ENCODE measurements around the gene SAP25. TPM values are rescaled to one million over a fixed set of nuclear protein-coding genes. Genes with fewer than 3 reads are reported as not detected.
"Not testable (repeated sequence)": the region's sequence is repeated elsewhere in the genome, so short reads cannot be mapped to it uniquely, and the experiment has no call there.

Gene SAP25
- total and polyA plus RNA-seq, 2 of the 8 experiments (the other 6 are each of a cell fraction or from before 2014, with no cell fraction given), result 3.6 to 5.8 TPM

GRCh38 chr7:100523192-100523591 is 50.5 kb downstream of the SAP25 start:
- H3K27ac ChIP-seq (ENCODE audit: low read depth, low read length); H3K79me2 ChIP-seq (ENCODE audit: control insufficient read depth in 1 of 2, insufficient read depth in 2 of 2, low read length in 2 of 2); H2BK15ac ChIP-seq (ENCODE audit: low read length); H2BK12ac ChIP-seq (ENCODE audit: low read depth, low read length); H4K5ac ChIP-seq (ENCODE audit: insufficient read length, low read depth, low read length); H3K56ac ChIP-seq (replicated peaks; ENCODE audit: insufficient read length, low read depth, low read length); H2BK20ac ChIP-seq (ENCODE audit: low read length); H2AK5ac ChIP-seq (ENCODE audit: low read depth, low read length); H2AFZ ChIP-seq (ENCODE audit: low read length); DNase-seq (ENCODE audit: low read depth in 1 of 2, low spot score in 2 of 2); FAIRE-seq; H3K18ac ChIP-seq (ENCODE audit: extremely low read depth, low read length); H3K4me2 ChIP-seq (ENCODE audit: insufficient read depth in 1 of 2, low read depth in 2 of 2, low read length in 2 of 2); H3K23ac ChIP-seq (ENCODE audit: insufficient read length); H3K23me2 ChIP-seq (ENCODE audit: low read depth, low read length); CTCF ChIA-PET (ENCODE audit: partially characterized antibody); H3K9ac ChIP-seq (replicated peaks in 1 of 4; ENCODE audit: extremely low read depth in 1 of 4, low read depth in 3 of 4, low read length in 3 of 4); POLR2A ChIA-PET (ENCODE audit: partially characterized antibody); H4K20me1 ChIP-seq (replicated peaks in 1 of 2; ENCODE audit: control insufficient read depth in 1 of 2, insufficient read depth in 2 of 2, low read length in 2 of 2); H3K4ac ChIP-seq (replicated peaks; ENCODE audit: insufficient read length, low read depth, low read length); H2BK5ac ChIP-seq (ENCODE audit: low read depth, low read length); H3K4me1 ChIP-seq (replicated peaks in 1 of 4; ENCODE audit: control insufficient read depth in 3 of 4, insufficient read depth in 4 of 4, low read length in 3 of 4); H4K8ac ChIP-seq (ENCODE audit: extremely low read depth, insufficient read depth, low read length); H3K14ac ChIP-seq (ENCODE audit: insufficient read length); H4K91ac ChIP-seq (replicated peaks; ENCODE audit: insufficient read length, low read length); H3K36me3 ChIP-seq (ENCODE audit: control insufficient read depth in 2 of 4, insufficient read depth in 4 of 4, low read length in 3 of 4); H3K4me3 ChIP-seq (ENCODE audit: extremely low read depth in 1 of 4, insufficient read depth in 2 of 4, low read depth in 3 of 4, low read length in 4 of 4); H3K79me1 ChIP-seq (ENCODE audit: low read depth, low read length); H2BK120ac ChIP-seq (replicated peaks; ENCODE audit: low read depth, low read length); H3K27me3 ChIP-seq (replicated peaks in 1 of 4; ENCODE audit: control insufficient read depth in 3 of 4, extremely low read depth in 1 of 4, insufficient read depth in 3 of 4, low read length in 3 of 4): not testable (repeated sequence)
- peaks cover 0 to 11% of the 10 kb centered on the region in 2 experiments; a peak in 2 of 4 replicates for H3K9me3 ChIP-seq (ENCODE audit: insufficient read depth in 2 of 2, low read depth in 1 of 2, low read length in 1 of 2)
- no CpG with 5 or more reads among the region's 34 CpGs for WGBS, 2 experiments (ENCODE audit: extremely low coverage in 1 of 2, insufficient coverage in 1 of 2, insufficient read length in 1 of 2, insufficient replicate concordance in 2 of 2, low coverage in 1 of 2, low lambda C conversion rate in 2 of 2, missing lambda C conversion rate in 1 of 2)

Small RNA genes lying within 50 kb of the gene (small RNA-seq; reads per million reads assigned to genes)
- gene RN7SL416P (ENCODE audit: insufficient read depth) (not detected), gene SAP25 (ENCODE audit: insufficient read depth) (not detected)

Other genes with a start within 250 kb of the SAP25 start
- 32.2 and 34.4 TPM in 2 replicates for gene PILRB, start 215.8 kb downstream of the SAP25 start, total RNA-seq (2021; fragmentation: NEBNext Ultra II Directional; extraction: Animal tissue kit (Norgen Biotek cat#: 25700))
- 49.9 and 66.4 TPM in 2 replicates for gene PILRB, start 215.8 kb downstream of the SAP25 start, polyA plus RNA-seq (2011; rRNA removed)
- 7.3 and 7.6 TPM in 2 replicates for gene PILRA, start 200.4 kb downstream of the SAP25 start, total RNA-seq (2021; fragmentation: NEBNext Ultra II Directional; extraction: Animal tissue kit (Norgen Biotek cat#: 25700))
- gene PILRA, start 200.4 kb downstream of the SAP25 start, polyA plus RNA-seq (2011; rRNA removed), result 10.6 and 14.6 TPM in 2 replicates
- 1.4 and 2.7 TPM in 2 replicates for gene ZCWPW1, start 145.2 kb downstream of the SAP25 start, total RNA-seq (2021; fragmentation: NEBNext Ultra II Directional; extraction: Animal tissue kit (Norgen Biotek cat#: 25700))
- gene ZCWPW1, start 145.2 kb downstream of the SAP25 start, polyA plus RNA-seq (2011; rRNA removed), result 0.51 and 0.75 TPM in 2 replicates
- gene MEPCE, start 144.1 kb downstream of the SAP25 start, total RNA-seq (2021; fragmentation: NEBNext Ultra II Directional; extraction: Animal tissue kit (Norgen Biotek cat#: 25700)), result 48.8 and 51.2 TPM in 2 replicates
- 22.8 and 25.8 TPM in 2 replicates for gene MEPCE, start 144.1 kb downstream of the SAP25 start, polyA plus RNA-seq (2011; rRNA removed)
- 53.8 and 58.2 TPM in 2 replicates for gene PPP1R35, start 137.4 kb downstream of the SAP25 start, total RNA-seq (2021; fragmentation: NEBNext Ultra II Directional; extraction: Animal tissue kit (Norgen Biotek cat#: 25700))
- gene PPP1R35, start 137.4 kb downstream of the SAP25 start, polyA plus RNA-seq (2011; rRNA removed), result 52.3 and 78.4 TPM in 2 replicates
- 0.33 TPM in 1 of 2 replicates, not detected in the other for gene SPACDR, start 109.6 kb downstream of the SAP25 start, total RNA-seq (2021; fragmentation: NEBNext Ultra II Directional; extraction: Animal tissue kit (Norgen Biotek cat#: 25700))
- gene SPACDR, start 109.6 kb downstream of the SAP25 start, polyA plus RNA-seq (2011; rRNA removed), result 0.26 and 0.31 TPM in 2 replicates
- gene TSC22D4, start 94.7 kb downstream of the SAP25 start, total RNA-seq (2021; fragmentation: NEBNext Ultra II Directional; extraction: Animal tissue kit (Norgen Biotek cat#: 25700)), result 20.3 and 24.1 TPM in 2 replicates
- gene TSC22D4, start 94.7 kb downstream of the SAP25 start, polyA plus RNA-seq (2011; rRNA removed), result 13.2 and 22.4 TPM in 2 replicates
- 4.5 and 4.6 TPM in 2 replicates for gene NYAP1, start 90.0 kb downstream of the SAP25 start, total RNA-seq (2021; fragmentation: NEBNext Ultra II Directional; extraction: Animal tissue kit (Norgen Biotek cat#: 25700))
- 1.9 and 5.0 TPM in 2 replicates for gene NYAP1, start 90.0 kb downstream of the SAP25 start, polyA plus RNA-seq (2011; rRNA removed)
- 7.6 TPM in 2 replicates for gene AGFG2, start 34.7 kb downstream of the SAP25 start, total RNA-seq (2021; fragmentation: NEBNext Ultra II Directional; extraction: Animal tissue kit (Norgen Biotek cat#: 25700))
- 11.2 and 15.9 TPM in 2 replicates for gene AGFG2, start 34.7 kb downstream of the SAP25 start, polyA plus RNA-seq (2011; rRNA removed)
- 34.5 and 36.6 TPM in 2 replicates for gene LRCH4, start 12.2 kb upstream of the SAP25 start, total RNA-seq (2021; fragmentation: NEBNext Ultra II Directional; extraction: Animal tissue kit (Norgen Biotek cat#: 25700))
- gene LRCH4, start 12.2 kb upstream of the SAP25 start, polyA plus RNA-seq (2011; rRNA removed), result 15.5 and 36.5 TPM in 2 replicates
- gene FBXO24, start 12.4 kb upstream of the SAP25 start, total RNA-seq (2021; fragmentation: NEBNext Ultra II Directional; extraction: Animal tissue kit (Norgen Biotek cat#: 25700)), result 0.35 and 0.59 TPM in 2 replicates
- gene FBXO24, start 12.4 kb upstream of the SAP25 start, polyA plus RNA-seq (2011; rRNA removed), result 0.57 and 0.83 TPM in 2 replicates
- gene PCOLCE, start 28.5 kb upstream of the SAP25 start, total RNA-seq (2021; fragmentation: NEBNext Ultra II Directional; extraction: Animal tissue kit (Norgen Biotek cat#: 25700)), result 69.2 and 70.6 TPM in 2 replicates
- gene PCOLCE, start 28.5 kb upstream of the SAP25 start, polyA plus RNA-seq (2011; rRNA removed), result 21.5 and 46.6 TPM in 2 replicates
- 19.3 and 20.7 TPM in 2 replicates for gene MOSPD3, start 38.6 kb upstream of the SAP25 start, total RNA-seq (2021; fragmentation: NEBNext Ultra II Directional; extraction: Animal tissue kit (Norgen Biotek cat#: 25700))
- 21.4 and 45.7 TPM in 2 replicates for gene MOSPD3, start 38.6 kb upstream of the SAP25 start, polyA plus RNA-seq (2011; rRNA removed)
- gene TFR2, start 67.7 kb upstream of the SAP25 start, total RNA-seq (2021; fragmentation: NEBNext Ultra II Directional; extraction: Animal tissue kit (Norgen Biotek cat#: 25700)), result 4.9 and 5.7 TPM in 2 replicates
- 4.6 and 6.0 TPM in 2 replicates for gene TFR2, start 67.7 kb upstream of the SAP25 start, polyA plus RNA-seq (2011; rRNA removed)
- 1.7 and 2.1 TPM in 2 replicates for gene ACTL6B, start 82.5 kb upstream of the SAP25 start, total RNA-seq (2021; fragmentation: NEBNext Ultra II Directional; extraction: Animal tissue kit (Norgen Biotek cat#: 25700))
- 4.5 and 4.6 TPM in 2 replicates for gene ACTL6B, start 82.5 kb upstream of the SAP25 start, polyA plus RNA-seq (2011; rRNA removed)
- gene GNB2, start 99.8 kb upstream of the SAP25 start, total RNA-seq (2021; fragmentation: NEBNext Ultra II Directional; extraction: Animal tissue kit (Norgen Biotek cat#: 25700)), result 157 and 160 TPM in 2 replicates
- 260 and 351 TPM in 2 replicates for gene GNB2, start 99.8 kb upstream of the SAP25 start, polyA plus RNA-seq (2011; rRNA removed)
- 95.0 and 99.3 TPM in 2 replicates for gene GIGYF1, start 120.3 kb upstream of the SAP25 start, total RNA-seq (2021; fragmentation: NEBNext Ultra II Directional; extraction: Animal tissue kit (Norgen Biotek cat#: 25700))
- gene GIGYF1, start 120.3 kb upstream of the SAP25 start, polyA plus RNA-seq (2011; rRNA removed), result 24.1 and 44.8 TPM in 2 replicates
- gene POP7, start 132.2 kb upstream of the SAP25 start, total RNA-seq (2021; fragmentation: NEBNext Ultra II Directional; extraction: Animal tissue kit (Norgen Biotek cat#: 25700)), result 92.5 and 96.7 TPM in 2 replicates
- gene POP7, start 132.2 kb upstream of the SAP25 start, polyA plus RNA-seq (2011; rRNA removed), result 135 and 205 TPM in 2 replicates
- 0.48 and 0.95 TPM in 2 replicates for gene EPO, start 146.6 kb upstream of the SAP25 start, total RNA-seq (2021; fragmentation: NEBNext Ultra II Directional; extraction: Animal tissue kit (Norgen Biotek cat#: 25700))
- gene EPO, start 146.6 kb upstream of the SAP25 start, polyA plus RNA-seq (2011; rRNA removed), result 0.42 and 0.67 TPM in 2 replicates
- gene ZAN, start 159.7 kb upstream of the SAP25 start, total RNA-seq (2021; fragmentation: NEBNext Ultra II Directional; extraction: Animal tissue kit (Norgen Biotek cat#: 25700)), result 0.04 TPM in 1 of 2 replicates, not detected in the other
- gene ZAN, start 159.7 kb upstream of the SAP25 start, polyA plus RNA-seq (2011; rRNA removed), result 0.02 and 0.05 TPM in 2 replicates